ENCODE measurements around the gene NIT2. TPM values are rescaled to one million over a fixed set of nuclear protein-coding genes. Genes with fewer than 3 reads are reported as not detected.

NIT2 gene
- total and polyA plus RNA-seq, 9 of the 15 experiments (the other 6 are each of a cell fraction or from before 2014, with no cell fraction given): 11.4 to 62.2 (median 22.1) TPM

GRCh38 chr3:100402891-100403290, 68.3 kb downstream of the NIT2 start:
- peaks cover 87% of the 10 kb centered on the region for H3K79me2 ChIP-seq (ENCODE audit: control insufficient read depth, insufficient read depth, low read length)
- no peak for DNase-seq (ENCODE audit: extremely low read depth in 1 of 4, low spot score in 3 of 4)
- no TSS peak for BruUV-seq (replicated peaks)
- ChIA-PET POLR2A (interaction anchor here (0.6 to 1.8 kb wide), 3 partner anchors 8 to 308 kb away, joined by 4 to 11 read pairs (median 4); no protein-coding TSS in a partner anchor), CTCF (ENCODE audit: low intra/inter-chr PET ratio) (no interaction called here)
- no peaks in the 10 kb centered on the region for H3K9me1 ChIP-seq (ENCODE audit: control insufficient read depth, insufficient read depth, low read length)
- peak overlapping the region; percentile 97 for H3K4me3 ChIP-seq
- H3K9ac ChIP-seq (ENCODE audit: insufficient read depth in 1 of 2, low read depth in 2 of 2, low read length in 2 of 2): peak overlapping the region; percentile 82 to 96; a peak in 3 of 4 replicates
- peaks cover 10% of the 10 kb centered on the region; the same call in 1 of the 3 replicates for H3K36me3 ChIP-seq (ENCODE audit: control insufficient read depth, insufficient read depth, low read length)
- H2AFZ ChIP-seq (ENCODE audit: low read depth, low read length): peak overlapping the region; percentile 43
- TF ChIP-seq MLLT1 (IDR thresholded peaks at IDR 0.05) (no peak), ZNF766 (CRISPR knock-in tag; conservative IDR thresholded peaks at IDR 0.05) (no peak), HNRNPLL (IDR thresholded peaks at IDR 0.05; ENCODE audit: low read depth, low read length, poor library complexity, severe bottlenecking) (no peak), NFXL1 (CRISPR knock-in tag; IDR thresholded peaks at IDR 0.05) (no peak), RFX1 (IDR thresholded peaks at IDR 0.05) (no peak), PML (IDR thresholded peaks at IDR 0.05; ENCODE audit: low read length) (no peak)
- TF ChIP-seq, protein P1, sequence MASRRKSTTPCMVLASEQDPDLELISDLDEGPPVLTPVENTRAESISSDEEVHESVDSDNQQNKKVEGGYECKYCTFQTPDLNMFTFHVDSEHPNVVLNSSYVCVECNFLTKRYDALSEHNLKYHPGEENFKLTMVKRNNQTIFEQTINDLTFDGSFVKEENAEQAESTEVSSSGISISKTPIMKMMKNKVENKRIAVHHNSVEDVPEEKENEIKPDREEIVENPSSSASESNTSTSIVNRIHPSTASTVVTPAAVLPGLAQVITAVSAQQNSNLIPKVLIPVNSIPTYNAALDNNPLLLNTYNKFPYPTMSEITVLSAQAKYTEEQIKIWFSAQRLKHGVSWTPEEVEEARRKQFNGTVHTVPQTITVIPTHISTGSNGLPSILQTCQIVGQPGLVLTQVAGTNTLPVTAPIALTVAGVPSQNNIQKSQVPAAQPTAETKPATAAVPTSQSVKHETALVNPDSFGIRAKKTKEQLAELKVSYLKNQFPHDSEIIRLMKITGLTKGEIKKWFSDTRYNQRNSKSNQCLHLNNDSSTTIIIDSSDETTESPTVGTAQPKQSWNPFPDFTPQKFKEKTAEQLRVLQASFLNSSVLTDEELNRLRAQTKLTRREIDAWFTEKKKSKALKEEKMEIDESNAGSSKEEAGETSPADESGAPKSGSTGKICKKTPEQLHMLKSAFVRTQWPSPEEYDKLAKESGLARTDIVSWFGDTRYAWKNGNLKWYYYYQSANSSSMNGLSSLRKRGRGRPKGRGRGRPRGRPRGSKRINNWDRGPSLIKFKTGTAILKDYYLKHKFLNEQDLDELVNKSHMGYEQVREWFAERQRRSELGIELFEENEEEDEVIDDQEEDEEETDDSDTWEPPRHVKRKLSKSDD (conservative IDR thresholded peaks at IDR 0.05; ENCODE audit: low read length): no peak
- TF ChIP-seq, protein P2, sequence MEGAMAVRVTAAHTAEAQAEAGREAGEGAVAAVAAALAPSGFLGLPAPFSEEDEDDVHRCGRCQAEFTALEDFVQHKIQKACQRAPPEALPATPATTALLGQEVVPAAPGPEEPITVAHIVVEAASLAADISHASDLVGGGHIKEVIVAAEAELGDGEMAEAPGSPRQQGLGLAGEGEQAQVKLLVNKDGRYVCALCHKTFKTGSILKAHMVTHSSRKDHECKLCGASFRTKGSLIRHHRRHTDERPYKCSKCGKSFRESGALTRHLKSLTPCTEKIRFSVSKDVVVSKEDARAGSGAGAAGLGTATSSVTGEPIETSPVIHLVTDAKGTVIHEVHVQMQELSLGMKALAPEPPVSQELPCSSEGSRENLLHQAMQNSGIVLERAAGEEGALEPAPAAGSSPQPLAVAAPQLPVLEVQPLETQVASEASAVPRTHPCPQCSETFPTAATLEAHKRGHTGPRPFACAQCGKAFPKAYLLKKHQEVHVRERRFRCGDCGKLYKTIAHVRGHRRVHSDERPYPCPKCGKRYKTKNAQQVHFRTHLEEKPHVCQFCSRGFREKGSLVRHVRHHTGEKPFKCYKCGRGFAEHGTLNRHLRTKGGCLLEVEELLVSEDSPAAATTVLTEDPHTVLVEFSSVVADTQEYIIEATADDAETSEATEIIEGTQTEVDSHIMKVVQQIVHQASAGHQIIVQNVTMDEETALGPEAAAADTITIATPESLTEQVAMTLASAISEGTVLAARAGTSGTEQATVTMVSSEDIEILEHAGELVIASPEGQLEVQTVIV (CRISPR knock-in tag; IDR thresholded peaks at IDR 0.05; ENCODE audit: borderline replicate concordance): no peak
- in situ Hi-C loops (cut with MboI) (no loop called here), intact Hi-C loops (cut with micrococcal nuclease) (loop anchor here (5.0 to 10.0 kb wide), 4 partner anchors 49 to 1282 kb away; partner anchors contain the start of genes RPL24, TBC1D23 and TFG)
- H3K4me1 ChIP-seq (replicated peaks in 1 of 2; ENCODE audit: control insufficient read depth in 2 of 2, insufficient read depth in 2 of 2, low read length in 2 of 2): peaks cover 0 to 3% of the 10 kb centered on the region in 2 experiments; a peak in 2 of 5 replicates
- H3K27me3 ChIP-seq (ENCODE audit: control insufficient read depth in 2 of 2, insufficient read depth in 2 of 2, low read length in 2 of 2): no peaks in the 10 kb centered on the region
- WGBS (ENCODE audit: insufficient coverage, low coverage, missing lambda C conversion rate): 5% methylated on average over 2 of the region's 2 CpGs
- no peaks in the 10 kb centered on the region for H3K9me3 ChIP-seq (replicated peaks; ENCODE audit: control insufficient read depth, insufficient read depth, low read depth, low read length)
- peak overlapping the region; percentile 95 for H3K4me2 ChIP-seq (ENCODE audit: insufficient read depth, low read length)
- 0 out of 3 replicates have a peak, but pooled peaks have one; percentile 15 for ATAC-seq
- H3K27ac ChIP-seq (ENCODE audit: extremely low read depth, low read depth, low read length): peak overlapping the region; percentile 98; the same call in 2 of the 3 replicates
- H4K20me1 ChIP-seq (replicated peaks; ENCODE audit: control insufficient read depth, insufficient read depth, low read length): peaks cover 2% of the 10 kb centered on the region; the same call in 1 of the 2 replicates
- no peak for FAIRE-seq
